Lower leg skin (tissue), 3 donors: ENCODE measurements around the gene TCF15.
A peak's percentile ranks its signal among the peaks of the same experiment; 100 is the strongest.

Experiments
- POLR2A ChIP-seq, 2 donors: fragments of 450-650 bp; IDR thresholded peaks; one replicate each; pipeline ENCODE4 v1.6.1; 2016 to 2017; ENCODE audit warnings: antibody characterized with exemption in 2 of 2, mild to moderate bottlenecking in 1 of 2, moderate library complexity in 1 of 2
- TF ChIP-seq, protein P1 (sequence below), 3 donors: fragments of 450-650 bp; IDR thresholded peaks; one replicate each; pipeline ENCODE4 v1.5.1; 2016; ENCODE audit warnings: antibody characterized with exemption in 3 of 3, mild to moderate bottlenecking in 3 of 3, moderate library complexity in 2 of 3

- no peak for TF ChIP-seq POLR2A (IDR thresholded peaks at IDR 0.05)
- TF ChIP-seq, protein P1, sequence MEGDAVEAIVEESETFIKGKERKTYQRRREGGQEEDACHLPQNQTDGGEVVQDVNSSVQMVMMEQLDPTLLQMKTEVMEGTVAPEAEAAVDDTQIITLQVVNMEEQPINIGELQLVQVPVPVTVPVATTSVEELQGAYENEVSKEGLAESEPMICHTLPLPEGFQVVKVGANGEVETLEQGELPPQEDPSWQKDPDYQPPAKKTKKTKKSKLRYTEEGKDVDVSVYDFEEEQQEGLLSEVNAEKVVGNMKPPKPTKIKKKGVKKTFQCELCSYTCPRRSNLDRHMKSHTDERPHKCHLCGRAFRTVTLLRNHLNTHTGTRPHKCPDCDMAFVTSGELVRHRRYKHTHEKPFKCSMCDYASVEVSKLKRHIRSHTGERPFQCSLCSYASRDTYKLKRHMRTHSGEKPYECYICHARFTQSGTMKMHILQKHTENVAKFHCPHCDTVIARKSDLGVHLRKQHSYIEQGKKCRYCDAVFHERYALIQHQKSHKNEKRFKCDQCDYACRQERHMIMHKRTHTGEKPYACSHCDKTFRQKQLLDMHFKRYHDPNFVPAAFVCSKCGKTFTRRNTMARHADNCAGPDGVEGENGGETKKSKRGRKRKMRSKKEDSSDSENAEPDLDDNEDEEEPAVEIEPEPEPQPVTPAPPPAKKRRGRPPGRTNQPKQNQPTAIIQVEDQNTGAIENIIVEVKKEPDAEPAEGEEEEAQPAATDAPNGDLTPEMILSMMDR (IDR thresholded peaks at IDR 0.05), result peak in 1 of 3 donors; percentile 80
These were observed 35.4 kb upstream of the TCF15 start for GRCh38 chr20:645318-646106.
